CD4-positive, alpha-beta T cell treated with Interleukin-6 for 4 hours (primary cell): ENCODE measurements around the gene RBMS3.
"Not testable (repeated sequence)": the region's sequence is repeated elsewhere in the genome, so short reads cannot be mapped to it uniquely, and the experiment has no call there.

Source experiments
- DNase-seq: peaks from one replicate; pipeline ENCODE4 v3.0.0-alpha.2; 2020; ENCODE audit warnings: mixed read lengths

Gene RBMS3

DNA sequence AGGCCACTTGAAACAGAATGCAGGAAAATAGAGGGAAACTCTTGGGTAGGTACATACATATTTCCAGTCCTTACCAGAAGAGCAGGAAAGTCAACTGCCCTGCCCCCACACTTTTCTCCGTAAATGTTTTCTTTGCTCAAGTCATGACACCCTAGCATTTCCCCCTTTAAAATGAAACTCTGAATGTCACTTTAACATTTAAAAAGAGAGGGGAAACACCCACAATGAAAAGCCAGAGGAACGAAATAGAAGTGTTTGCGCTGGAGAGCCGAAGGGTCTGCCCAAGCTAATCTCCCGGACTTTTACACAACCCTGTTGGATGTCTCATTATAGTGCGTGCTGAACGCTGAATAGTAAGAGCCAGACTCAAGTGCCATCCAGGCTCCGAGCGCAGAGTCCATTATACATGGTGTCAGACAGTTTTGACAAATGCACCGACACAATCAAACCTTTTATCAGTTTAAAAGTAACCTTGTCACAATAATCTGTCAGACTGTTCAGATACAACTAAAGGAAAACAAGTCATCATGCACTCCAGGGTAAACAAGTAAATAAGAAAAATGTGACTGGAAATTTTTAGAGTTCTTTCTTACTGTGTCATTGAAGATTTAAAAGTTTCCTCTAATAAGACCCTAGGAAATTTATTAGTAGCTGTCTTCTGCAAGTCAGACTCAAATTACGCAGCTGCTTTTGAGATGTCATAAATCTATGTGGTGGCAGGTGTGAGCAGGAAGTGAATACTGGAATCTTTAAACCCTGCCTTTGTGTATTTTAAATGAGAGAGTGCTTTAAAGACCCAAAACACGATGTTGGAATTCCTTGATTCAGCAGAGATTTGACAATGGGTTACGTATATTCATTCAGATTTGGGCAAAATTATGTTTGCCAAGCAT is 159.8 kb downstream of the RBMS3 start:
- no peak for DNase-seq

DNA sequence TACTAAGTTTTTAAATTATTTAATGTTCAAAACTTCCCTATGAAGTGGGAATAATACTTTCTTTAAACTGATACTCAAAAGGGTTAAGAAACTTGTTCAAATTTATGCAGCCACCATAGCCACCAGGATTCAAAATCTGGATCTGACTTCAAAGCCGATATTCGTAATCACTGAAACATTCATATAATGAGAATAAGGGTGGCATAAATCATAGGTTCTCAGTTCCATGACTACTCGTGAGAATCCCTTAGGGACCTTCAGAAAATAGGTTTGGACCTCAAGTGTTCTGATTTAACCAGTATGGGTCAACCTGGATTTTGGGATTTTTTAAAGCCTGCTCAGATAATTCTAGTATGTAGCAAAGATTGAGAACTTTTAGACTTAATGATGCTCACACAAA is 160.6 kb downstream of the RBMS3 start:
- no peak for DNase-seq

DNA sequence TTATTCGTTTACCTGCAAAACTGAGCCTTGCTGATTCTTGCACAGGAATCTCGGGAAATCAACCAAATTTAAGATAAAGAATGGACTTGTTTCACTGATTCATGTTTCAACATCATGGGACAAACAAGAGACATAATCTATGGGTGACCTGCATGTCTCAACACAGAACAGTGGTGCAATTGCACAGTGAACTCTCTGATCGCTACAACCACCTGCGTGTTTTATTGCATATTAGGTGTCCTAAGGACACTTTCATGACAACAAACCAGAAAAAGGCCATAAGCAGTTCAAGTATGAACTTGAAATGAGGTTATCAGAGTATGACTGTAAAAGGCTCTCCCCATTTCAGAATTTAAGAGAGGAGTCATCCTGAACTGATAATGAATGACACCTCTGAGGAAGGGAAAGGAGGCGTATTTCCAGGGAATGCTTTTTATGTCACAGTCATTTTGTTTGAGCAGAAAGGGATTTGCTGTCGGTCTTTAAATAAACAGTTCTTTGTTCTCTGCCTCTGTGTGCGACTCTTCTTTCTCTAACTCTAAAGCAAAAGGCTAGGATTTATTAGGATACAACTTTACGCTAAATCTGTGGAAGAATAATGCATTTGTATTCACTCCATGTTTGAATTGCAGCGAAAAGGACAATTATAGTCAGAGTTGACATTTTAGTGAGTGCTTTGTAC is 167.2 kb downstream of the RBMS3 start:
- DNase-seq: no peak

DNA sequence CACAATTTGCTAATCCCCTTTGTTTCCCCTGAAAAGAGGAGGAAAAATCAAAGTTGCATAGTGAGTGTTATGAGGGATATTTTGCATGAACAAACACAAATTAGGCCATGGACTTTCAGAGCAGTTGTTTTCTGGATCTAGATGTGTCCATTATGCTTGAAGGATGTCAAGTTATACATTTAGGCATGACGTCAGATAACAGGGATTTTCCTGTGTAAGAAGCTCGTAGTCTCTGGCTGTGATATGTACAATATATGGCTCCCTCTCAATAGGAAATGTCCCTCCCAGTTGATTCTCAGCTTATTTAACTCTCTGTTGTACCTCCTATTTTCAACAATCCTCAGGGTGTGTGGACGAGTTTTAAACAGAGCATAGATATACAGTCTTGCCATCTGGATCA is 171.0 kb downstream of the RBMS3 start:
- DNase-seq: no peak

DNA sequence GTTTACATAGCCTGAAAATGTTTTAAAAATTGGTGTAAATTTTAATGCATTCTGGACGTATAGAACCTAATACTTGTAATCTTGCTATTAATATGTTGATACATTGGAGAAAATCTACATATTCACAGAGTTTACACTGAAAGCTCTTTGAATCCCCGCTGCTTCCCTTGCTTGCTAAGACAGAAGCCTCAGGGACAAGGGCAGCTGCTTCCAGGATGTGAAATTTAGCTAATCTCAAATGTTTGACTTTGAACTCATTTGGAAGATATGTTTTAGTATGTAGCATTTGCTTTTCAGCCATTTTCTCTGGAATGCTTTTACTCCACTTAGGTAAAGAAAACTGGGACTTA is 172.0 kb downstream of the RBMS3 start:
- no peak for DNase-seq

DNA sequence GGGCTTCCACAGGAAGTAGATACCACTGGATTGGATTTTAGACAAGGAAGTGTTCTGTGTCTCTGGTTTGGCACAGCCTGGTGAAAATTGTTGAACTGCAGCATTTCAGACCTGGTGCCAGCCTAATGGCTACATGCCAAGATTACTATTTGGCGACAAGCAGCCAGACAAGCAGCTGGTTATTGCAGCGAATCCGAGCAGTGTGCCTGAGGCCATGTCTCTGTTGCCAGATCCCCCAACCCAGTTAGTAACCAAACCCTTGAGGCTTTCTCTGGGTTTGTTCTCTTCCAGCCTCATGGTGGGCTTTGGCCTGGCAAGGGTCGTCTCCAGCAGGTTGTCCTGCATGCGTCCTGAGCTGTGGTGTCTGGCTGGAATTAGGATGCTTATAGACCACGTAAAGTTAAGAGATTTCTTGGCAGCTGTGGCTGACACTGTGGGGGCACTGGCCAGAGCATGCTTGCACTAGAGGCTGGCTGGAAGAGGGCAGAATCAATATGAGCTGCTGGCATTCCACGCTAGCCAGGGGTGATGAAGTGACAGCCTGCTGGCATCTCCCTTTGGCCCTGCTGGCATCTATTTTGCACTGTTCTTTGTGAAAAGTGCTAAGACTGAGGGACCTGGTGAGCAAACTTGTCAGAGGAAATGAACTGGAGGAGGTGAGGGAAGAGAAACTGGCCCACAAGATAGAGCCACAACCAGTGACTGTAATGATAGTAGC is 172.6 kb downstream of the RBMS3 start:
- no peak for DNase-seq

DNA sequence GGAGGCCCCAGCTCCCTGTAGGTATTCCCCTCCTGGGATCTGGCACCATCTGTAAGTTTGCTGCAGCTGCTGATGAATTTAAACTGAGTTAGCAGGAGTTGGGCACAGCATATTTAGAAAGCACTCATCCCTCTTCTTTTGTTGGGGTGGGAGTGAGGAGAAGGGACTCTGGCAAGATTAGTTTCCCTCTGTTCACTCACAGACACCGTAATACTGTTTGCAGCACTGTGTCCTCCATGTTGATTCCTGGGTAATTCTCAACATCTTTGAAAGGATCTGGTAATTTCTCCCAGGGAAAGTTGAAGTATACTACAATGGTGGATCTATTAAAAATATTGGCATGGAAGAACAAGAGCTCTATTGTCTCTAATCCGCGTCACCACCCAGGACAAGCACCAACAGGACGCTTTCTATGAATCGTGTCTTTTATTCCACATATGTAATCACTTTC is 173.3 kb downstream of the RBMS3 start:
- no peak for DNase-seq

DNA sequence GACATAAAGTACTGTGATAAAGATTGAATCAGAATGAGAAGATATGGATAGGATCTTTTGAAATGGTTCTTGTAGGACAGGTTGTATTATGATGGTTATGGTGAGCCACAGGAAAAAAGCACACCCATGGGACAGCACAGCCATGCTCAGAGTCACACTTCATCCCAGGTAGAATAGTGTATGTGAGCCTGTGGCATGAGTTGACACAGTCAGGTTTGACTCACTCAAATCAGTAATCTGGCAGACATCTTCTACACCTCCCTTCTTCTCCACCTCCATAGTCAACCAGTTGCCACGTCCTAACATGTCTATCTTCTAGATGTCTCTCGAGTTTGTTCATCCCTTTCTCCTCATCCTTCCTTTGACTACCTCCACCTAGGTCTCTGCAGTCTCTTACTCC is 176.0 kb downstream of the RBMS3 start:
- no peak for DNase-seq

DNA sequence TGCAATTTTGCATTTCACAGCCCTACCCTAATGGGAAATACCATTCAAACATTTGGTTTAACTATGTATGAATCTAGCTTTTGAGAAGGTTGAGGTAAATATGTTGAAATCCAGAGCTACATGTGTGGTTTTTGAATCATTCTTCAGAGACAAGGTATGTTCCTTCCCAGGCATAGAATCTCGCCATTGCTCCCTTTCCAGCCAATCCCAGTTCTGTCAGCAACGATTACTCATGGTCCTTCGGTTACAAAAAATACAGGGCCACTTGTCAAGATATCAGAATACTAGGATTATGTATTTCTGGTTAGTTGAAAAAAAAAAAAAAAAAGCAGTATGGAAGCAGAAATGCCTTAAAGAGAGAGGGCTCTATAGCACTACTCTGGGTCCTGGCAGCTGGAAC is 182.4 kb downstream of the RBMS3 start:
- DNase-seq: no peak

DNA sequence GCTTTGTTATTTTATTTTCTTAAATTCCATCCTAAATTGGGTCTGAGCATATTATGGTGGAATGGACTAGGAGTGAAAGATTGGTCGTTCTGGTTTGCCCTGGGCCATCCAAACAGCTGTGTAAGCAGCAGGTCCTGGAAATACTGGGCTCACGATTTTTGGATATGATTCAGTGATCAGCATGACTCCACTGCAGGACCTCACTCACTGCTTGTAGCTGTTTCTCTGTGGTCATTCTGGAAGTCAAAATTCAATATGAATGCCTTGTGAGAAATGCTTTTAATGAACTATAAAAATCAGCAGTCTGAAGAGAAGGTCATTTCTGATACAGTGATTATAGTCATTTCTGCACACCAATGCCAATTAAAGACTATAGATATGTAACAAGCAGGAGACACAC is 185.0 kb downstream of the RBMS3 start:
- no peak for DNase-seq

DNA sequence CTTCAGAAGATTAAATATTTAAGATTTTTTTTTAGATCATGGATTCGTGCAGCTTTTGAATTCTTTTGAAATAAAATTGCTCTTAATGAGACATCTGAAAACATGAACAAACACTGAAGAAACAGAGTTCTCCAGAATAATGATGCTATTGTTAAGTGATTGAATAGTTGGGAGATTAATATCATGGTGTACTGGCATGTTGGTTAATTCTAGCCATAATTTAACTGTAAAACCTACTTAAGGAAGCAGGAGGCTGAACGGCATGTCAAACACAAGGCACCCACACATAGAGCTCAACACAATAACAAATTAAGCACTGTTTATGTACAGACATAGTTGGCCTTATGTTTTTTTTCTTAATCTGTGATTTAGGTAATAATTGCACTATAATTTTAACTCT is 185.6 kb downstream of the RBMS3 start:
- no peak for DNase-seq

DNA sequence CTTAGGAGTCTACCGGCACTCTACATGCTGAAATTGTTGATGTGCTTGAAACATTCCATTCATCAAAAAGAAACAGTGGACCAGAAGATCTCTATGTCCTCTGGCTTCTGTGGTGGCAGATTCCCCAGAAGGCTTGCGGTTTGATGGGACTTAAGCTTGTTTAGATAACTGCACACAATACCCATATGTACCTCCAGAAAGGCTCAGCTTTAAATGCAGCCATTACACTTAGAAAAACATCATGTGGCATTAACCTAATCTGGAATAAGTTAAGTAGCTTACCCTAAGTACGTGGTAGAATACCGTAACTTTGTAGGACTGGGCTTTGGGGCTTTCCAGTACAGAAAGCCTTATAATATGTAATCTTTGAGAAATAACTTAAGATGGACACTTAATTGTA is 187.3 kb downstream of the RBMS3 start:
- no peak for DNase-seq

DNA sequence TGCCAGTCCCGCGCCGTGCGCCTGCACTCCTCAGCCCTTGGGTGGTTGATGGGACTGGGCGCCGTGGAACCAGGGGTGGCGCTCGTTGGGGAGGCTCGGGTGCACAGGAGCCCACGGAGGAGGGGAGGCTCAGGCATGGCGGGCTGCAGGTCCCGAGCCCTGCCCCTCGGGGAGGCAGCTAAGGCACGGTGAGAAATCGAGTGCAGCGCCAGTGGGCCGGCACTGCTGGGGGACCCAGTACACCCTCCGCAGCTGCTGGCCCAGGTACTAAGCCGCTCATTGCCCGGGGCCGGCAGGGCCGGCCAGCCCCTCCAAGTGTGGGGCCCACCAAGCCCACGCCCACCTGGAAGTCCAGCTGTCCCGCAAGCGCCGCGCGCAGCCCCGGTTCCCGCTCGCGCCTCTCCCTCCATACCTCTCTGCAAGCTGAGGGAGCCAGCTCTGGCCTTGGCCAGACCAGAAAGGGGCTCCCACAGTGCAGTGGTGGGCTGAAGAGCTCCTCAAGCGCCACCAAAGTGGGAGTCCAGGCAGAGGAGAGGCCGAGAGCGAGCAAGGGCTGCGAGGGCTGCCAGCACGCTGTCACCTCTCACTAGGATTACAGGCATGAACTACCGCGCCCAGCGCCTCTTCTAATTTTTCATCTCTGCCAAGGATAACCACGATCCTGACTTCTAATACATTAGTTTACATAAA is 192.8 kb downstream of the RBMS3 start:
- not testable (repeated sequence) for DNase-seq

DNA sequence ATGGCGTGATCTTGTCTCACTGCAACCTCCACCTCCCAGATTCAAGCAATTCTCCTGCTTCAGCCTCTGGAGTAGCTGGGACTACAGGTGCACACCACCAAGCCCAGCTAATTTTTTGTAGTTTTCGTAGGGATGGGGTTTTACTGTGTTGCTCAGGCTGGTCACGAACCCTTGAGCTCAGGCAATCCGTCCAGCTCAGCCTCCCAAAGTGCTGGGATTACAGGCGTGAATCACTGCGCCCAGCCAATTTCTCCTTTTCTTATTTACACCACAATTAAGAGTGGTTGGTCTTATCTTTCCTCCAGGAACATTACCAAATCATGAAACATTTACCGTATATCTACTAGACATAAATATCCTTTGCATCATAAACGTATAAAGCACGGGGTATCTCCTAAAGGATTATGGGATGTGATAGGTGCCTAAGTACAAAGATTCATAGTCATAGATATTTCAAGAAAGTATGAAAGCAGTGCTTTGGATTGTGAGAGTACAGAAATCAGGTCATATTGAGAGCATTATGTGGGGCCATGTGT is 194.5 kb downstream of the RBMS3 start:
- no peak for DNase-seq

DNA sequence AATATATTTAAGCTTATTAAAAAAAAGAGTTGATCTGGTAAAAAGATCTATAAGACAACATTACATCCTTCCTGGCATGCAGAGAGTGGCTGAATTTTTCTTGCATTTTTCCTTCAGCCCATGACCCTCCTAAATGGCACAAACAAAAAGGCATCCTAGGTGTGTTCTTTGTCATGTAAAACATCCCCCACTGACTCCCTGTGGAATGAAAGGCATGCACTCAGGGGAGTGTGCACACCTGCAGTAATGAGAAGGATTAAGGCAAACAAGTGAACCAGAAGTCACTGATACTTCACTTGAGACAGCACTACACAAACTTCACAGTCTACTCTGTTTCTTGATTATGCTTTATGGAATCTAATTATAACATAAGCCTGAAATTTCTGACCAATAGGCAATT is 195.0 kb downstream of the RBMS3 start:
- DNase-seq: no peak

DNA sequence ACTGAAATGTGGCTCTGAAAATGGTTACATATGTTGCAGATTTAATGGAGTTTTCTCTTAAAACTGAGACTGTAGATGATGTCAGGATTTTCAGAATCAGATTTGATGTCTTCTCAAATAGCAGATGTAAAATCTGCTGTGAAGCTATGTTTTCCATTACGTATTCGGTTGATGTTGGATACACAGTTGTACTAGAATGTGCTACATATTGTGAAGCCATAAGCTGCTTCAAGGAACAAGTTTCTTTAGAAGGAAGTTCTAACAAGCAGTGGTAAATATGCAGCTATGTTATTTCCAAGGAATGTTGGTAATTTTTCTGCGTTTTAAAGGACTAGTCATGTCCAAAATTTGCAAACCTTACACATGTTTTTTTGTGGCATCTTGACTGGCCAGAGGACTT is 197.7 kb downstream of the RBMS3 start:
- no peak for DNase-seq

DNA sequence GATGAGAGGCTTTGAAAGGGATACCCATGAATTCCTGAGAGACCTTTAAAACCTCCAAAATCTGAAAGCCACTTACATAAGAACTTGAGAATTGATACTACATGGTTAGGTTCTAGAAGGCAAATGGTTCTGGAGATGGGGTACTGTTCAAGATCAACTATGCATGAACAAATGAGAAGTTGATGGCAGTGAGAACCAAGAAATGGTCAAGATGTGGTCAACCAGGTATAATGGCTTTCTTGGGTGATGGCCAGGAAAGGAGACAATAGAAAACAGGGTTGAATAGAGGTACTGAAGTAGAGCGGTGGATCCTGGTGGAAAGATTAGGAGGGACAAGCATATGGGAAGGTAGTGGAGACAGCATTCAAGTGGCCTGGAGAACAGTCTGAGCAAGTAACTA is 200.4 kb downstream of the RBMS3 start:
- DNase-seq: no peak

DNA sequence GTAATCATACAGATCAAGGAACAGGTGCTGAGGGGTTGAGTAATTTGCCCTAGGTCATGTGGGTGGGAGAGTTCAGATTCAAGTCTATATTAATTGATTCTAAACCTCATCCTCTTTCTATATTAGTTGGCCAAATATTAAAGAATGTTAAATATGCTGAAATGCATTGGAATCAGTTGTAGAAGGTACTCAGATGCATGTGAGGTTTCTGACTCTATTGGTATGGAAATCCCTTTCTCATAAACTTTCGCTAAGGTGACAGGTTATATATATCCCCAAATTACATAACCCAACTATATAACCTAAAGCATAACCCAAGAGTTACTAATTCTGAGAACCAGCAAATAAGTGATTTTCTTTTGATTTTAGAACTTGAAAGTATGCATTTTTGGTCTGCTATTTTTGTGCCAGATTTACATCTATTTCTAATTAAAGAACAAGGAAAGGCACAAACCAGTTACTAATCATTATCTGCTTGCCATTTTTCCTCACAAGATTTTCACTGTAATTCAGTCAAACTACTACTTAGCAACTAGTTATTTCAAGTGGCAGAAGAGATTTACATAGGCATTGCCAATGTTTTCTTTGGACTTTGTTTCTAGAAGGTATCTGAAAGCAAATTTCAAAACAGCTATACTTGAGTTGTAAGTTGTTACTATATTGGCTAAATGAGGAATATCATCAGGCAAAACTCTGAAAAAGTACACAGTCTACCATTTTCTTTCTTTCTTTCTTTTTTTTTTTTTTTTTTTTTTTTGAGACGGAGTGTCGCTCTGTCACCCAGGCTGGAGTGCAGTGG is 201.3 kb downstream of the RBMS3 start:
- no peak for DNase-seq

DNA sequence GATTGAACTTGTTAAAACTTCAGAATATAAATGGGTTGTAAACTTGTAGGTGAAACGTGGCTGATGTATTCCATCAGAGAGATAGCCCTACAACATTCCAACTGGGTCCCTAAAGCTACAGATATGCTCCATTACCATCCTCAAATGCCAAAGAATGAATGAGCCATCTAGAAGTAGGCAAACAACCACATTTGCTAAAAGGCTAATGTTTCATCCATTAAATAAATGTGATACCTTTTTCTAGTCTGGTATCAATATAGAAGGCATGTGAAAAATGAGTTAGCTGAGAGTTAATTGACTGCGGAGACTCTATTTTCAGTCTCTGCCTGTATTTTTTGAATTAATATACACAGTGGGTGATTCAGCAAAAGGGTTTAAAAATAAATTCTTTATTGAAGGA is 203.8 kb downstream of the RBMS3 start:
- DNase-seq: no peak

DNA sequence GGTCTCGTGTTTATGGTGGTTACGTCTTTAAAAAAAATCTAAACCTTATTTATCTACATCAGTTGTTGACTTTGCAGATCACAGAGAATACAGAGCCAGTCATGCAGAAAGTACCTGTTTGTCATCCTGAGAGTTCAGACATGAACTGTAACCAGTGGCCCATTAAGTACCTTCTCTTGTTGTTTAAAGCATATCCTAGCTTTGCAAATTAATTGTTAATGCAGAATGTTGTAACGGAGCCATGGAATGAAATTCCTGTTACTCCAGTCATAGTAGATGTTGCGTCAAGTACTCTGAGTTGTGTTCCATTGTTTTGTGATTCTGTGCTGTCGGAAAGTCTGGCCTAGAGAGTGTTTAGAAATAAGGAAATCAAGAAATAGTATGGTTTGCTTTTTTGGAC is 205.2 kb downstream of the RBMS3 start:
- no peak for DNase-seq

DNA sequence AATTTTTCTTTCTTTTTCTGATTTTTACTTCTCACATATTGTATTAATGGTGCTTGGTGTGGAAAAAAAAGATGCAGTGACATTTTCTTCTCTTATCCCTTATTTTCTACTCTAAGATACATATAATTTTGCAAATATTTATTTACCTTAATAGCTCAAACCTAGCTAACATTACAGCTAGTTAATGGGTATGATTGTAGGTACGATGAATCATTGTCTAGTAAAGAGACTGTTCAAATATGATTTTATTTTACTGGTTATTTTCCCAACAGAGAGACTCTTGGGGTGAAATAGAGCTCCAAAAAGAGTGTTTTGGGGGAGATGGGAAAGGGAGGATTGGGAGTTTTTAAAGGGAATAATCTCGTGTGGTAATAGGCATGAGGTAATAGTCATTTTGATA is 206.0 kb downstream of the RBMS3 start:
- DNase-seq: no peak

DNA sequence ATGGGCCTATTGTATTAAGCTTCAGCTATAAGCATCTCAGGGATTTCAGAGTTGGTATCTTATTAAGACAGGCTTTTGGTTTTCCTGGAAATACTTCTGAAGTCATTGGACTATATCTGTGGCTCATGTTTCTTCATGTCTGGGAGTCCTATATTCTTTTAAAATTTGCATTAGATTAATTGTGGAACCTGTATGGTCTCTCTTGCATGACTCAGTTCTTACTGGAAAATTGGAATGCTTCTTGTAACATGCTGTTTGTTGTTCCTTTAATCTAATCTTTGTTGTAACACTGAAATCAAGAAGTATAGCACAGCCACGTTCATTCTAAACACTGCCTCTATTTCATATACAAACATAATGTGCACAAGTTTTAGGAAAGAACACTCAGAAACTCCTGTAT is 208.1 kb downstream of the RBMS3 start:
- DNase-seq: no peak
